HepG2 (cell line): ENCODE data around the gene PDK2. TPM values are rescaled to one million over a fixed set of nuclear protein-coding genes. Genes with fewer than 3 reads are reported as not detected.
A peak's percentile ranks its signal among the peaks of the same experiment; 100 is the strongest.

Experiments used
- BCL6 ChIP-seq: IDR thresholded peaks from 2 replicates; pipeline ENCODE4 v1.6.1; 2016; ENCODE audit warnings: missing genetic modification reagents, missing compliant biosample characterization
- BRF2 ChIP-seq: sonication (generic); formaldehyde crosslinking; IDR thresholded peaks from 2 replicates; pipeline ENCODE4 v1.8.1; 2022; ENCODE audit warnings: mild to moderate bottlenecking, missing genetic modification reagents
- HOXA9 ChIP-seq: sonication (generic); formaldehyde crosslinking; IDR thresholded peaks from 2 replicates; pipeline ENCODE4 v1.8.1; 2022; ENCODE audit warnings: missing genetic modification reagents, mild to moderate bottlenecking, moderate library complexity, borderline replicate concordance
- JUN ChIP-seq: sonication (generic); formaldehyde crosslinking; IDR thresholded peaks from 2 replicates; pipeline ENCODE4 v1.4.0; 2020; ENCODE audit warnings: mild to moderate bottlenecking, missing genetic modification reagents
- NCOA5 ChIP-seq: sonication (generic); formaldehyde crosslinking; IDR thresholded peaks from 2 replicates; pipeline ENCODE4 v1.4.0; 2020; ENCODE audit warnings: missing genetic modification reagents
- RBM39 ChIP-seq: fragments of 200-400 bp; formaldehyde crosslinking; IDR thresholded peaks from one replicate; pipeline ENCODE4 v1.6.1; 2018; ENCODE audit warnings: antibody characterized with exemption, mild to moderate bottlenecking, low read depth, low read length; ENCODE audit not compliant: poor library complexity, severe bottlenecking
- SETDB1 ChIP-seq: sonication (generic); formaldehyde crosslinking; IDR thresholded peaks from 2 replicates; pipeline ENCODE4 v1.5.1; 2020; ENCODE audit warnings: missing genetic modification reagents, mild to moderate bottlenecking, borderline replicate concordance
- SIX4 ChIP-seq: sonication (generic); formaldehyde crosslinking; IDR thresholded peaks from 2 replicates; pipeline ENCODE4 v1.4.0; 2020; ENCODE audit warnings: missing genetic modification reagents
- YEATS2 ChIP-seq: sonication (generic); formaldehyde crosslinking; IDR thresholded peaks from 2 replicates; pipeline ENCODE4 v1.4.0; 2020; ENCODE audit warnings: missing genetic modification reagents, borderline replicate concordance
- ZBTB43 ChIP-seq: sonication (generic); formaldehyde crosslinking; conservative IDR thresholded peaks from 2 replicates; pipeline ENCODE4 v1.4.0; 2020; ENCODE audit warnings: missing genetic modification reagents
- ZFAT ChIP-seq: sonication (generic); formaldehyde crosslinking; conservative IDR thresholded peaks from 2 replicates; pipeline ENCODE4 v1.8.1; 2023; ENCODE audit warnings: missing genetic modification reagents, inconsistent platforms
- ZNF12 ChIP-seq: sonication (generic); formaldehyde crosslinking; IDR thresholded peaks from 2 replicates; pipeline ENCODE4 v1.5.0; 2020; ENCODE audit warnings: missing genetic modification reagents
- ZNF333 ChIP-seq: sonication (generic); formaldehyde crosslinking; IDR thresholded peaks from 2 replicates; pipeline ENCODE4 v1.4.0; 2020; ENCODE audit warnings: mild to moderate bottlenecking, missing genetic modification reagents, borderline replicate concordance
- ZNF513 ChIP-seq: sonication (generic); formaldehyde crosslinking; conservative IDR thresholded peaks from 2 replicates; pipeline ENCODE4 v1.5.0; 2020; ENCODE audit warnings: missing genetic modification reagents
- ZNF878 ChIP-seq: sonication (generic); formaldehyde crosslinking; IDR thresholded peaks from 2 replicates; pipeline ENCODE4 v1.8.1; 2023; ENCODE audit warnings: mild to moderate bottlenecking, missing genetic modification reagents, moderate library complexity
- ZSCAN12 ChIP-seq: sonication (generic); formaldehyde crosslinking; IDR thresholded peaks from 2 replicates; pipeline ENCODE4 v1.9.0; 2021; ENCODE audit warnings: mild to moderate bottlenecking, missing genetic modification reagents
- ZSCAN5A ChIP-seq: sonication (generic); formaldehyde crosslinking; IDR thresholded peaks from 2 replicates; pipeline ENCODE4 v1.8.0; 2022; ENCODE audit warnings: mild to moderate bottlenecking, missing genetic modification reagents, borderline replicate concordance
- polyA plus RNA-seq, 8 experiments: library from polyadenylated mRNA; depleted of rRNA in 3 of 8; stranded (reverse) in 7 of 8; unstranded in 1 of 8; fragments of >200 nt; fragmentation: Illumina TruSeq in 4 of 8; extraction: Trizol in 4 of 8; gene quantifications; 2 replicates each; pipeline versions ENCODE4 v1.2.1 to v1.2.3, GENCODE V29; 2011 to 2016; ENCODE audit warnings: low read depth in 4 of 8, missing spikeins in 1 of 8, mixed read lengths in 1 of 8; ENCODE audit not compliant: insufficient read depth in 1 of 8
- total RNA-seq, 5 experiments: library from RNA; depleted of rRNA; stranded (reverse); fragments of >200 nt; fragmentation: Illumina TruSeq; extraction: Trizol; gene quantifications; 2 replicates each; pipeline ENCODE4 v1.2.3, GENCODE V29; 2016; ENCODE audit warnings: low read depth in 1 of 5
- TF ChIP-seq, protein P1 (sequence below): sonication (generic); formaldehyde crosslinking; IDR thresholded peaks from 2 replicates; pipeline ENCODE4 v1.5.1; 2020; ENCODE audit warnings: missing genetic modification reagents, mild to moderate bottlenecking, borderline replicate concordance
- TF ChIP-seq, protein P2 (sequence below): sonication (generic); formaldehyde crosslinking; IDR thresholded peaks from 2 replicates; pipeline ENCODE4 v1.4.0; 2020; ENCODE audit warnings: mild to moderate bottlenecking, low read depth, missing genetic modification reagents
- TF ChIP-seq, protein P3 (sequence below): sonication (generic); formaldehyde crosslinking; IDR thresholded peaks from 2 replicates; pipeline ENCODE4 v1.4.0; 2020; ENCODE audit warnings: missing genetic modification reagents

Gene PDK2
- total and polyA plus RNA-seq, 2 of the 13 experiments (the other 11 are each of a cell fraction or from before 2014, with no cell fraction given): 18.5 to 59.7 TPM

DNA sequence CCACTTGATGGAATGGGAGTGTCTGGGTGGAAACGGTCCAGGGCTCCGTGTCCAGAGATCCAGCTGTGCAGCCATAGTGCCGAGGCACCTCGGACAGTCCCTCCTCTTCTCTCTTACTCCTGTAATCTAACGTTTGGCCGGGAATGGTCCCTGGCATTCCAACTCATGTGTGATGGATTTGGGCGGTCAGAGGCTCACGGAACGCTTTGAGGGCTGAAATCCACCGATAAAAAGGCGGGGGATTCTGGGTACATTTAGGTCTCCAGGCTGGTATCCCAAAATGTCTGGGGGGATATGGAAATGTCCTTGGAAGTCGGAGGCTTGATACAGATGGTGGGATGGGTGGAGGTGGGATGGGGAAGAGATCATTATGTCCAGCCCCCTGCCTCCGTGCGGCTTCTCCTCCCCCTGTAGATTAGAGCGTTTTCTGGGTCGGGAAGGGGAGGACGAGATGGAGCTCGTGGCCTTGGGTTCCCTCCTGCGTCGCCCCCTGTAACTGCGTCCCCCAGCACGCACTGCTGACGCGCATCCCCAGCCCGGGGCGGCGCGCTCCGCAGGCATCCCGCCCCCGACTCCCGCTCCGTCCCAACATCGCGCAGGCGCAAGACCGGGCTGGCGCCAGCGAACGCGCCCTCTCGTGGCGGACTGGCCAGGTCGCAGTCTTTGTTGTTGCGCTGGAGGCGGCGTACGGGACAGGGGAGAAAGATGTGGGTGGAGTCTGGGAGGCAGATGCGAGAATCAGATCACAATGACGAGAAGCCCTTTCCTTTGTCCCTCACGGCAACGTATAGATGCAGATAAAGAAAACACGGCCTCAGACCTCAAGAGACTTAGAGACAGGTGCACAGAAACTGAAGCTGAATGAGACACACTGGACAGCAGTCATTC is 66.1 kb downstream of the PDK2 start (continued):
- TF ChIP-seq, protein P1, sequence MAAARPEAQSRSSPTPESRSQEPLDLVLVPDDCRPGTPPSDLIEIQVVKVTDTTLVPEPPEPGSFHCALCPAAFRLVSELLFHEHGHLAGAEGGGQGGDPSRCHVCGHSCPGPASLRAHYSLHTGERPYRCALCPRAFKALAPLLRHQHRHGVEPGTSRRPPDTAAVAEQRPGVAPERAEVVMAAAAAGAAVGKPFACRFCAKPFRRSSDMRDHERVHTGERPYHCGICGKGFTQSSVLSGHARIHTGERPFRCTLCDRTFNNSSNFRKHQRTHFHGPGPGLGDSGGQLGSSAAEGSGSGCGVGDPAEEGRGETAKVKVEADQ: no peak
- TF ChIP-seq ZFAT (no peak), ZBTB43 (CRISPR knock-in tag) (no peak), NCOA5 (CRISPR knock-in tag) (no peak), ZSCAN12 (CRISPR knock-in tag) (no peak), ZNF12 (CRISPR knock-in tag) (peak; percentile 45; the same call in 1 of the 2 replicates), HOXA9 (no peak), JUN (CRISPR knock-in tag) (no peak), YEATS2 (CRISPR knock-in tag) (peak; percentile 81; the same call in 1 of the 2 replicates), ZNF333 (CRISPR knock-in tag) (no peak), BCL6 (CRISPR knock-in tag) (peak; percentile 62), ZNF878 (CRISPR knock-in tag) (no peak), SIX4 (CRISPR knock-in tag) (peak; percentile 26; the same call in 1 of the 2 replicates), ZNF513 (CRISPR knock-in tag) (no peak), BRF2 (CRISPR knock-in tag) (no peak), ZSCAN5A (CRISPR knock-in tag) (no peak), SETDB1 (CRISPR knock-in tag) (no peak), RBM39 (peak; percentile 85)
- TF ChIP-seq, protein P2, sequence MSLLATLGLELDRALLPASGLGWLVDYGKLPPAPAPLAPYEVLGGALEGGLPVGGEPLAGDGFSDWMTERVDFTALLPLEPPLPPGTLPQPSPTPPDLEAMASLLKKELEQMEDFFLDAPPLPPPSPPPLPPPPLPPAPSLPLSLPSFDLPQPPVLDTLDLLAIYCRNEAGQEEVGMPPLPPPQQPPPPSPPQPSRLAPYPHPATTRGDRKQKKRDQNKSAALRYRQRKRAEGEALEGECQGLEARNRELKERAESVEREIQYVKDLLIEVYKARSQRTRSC (CRISPR knock-in tag): peak; percentile 61; the same call in 1 of the 2 replicates
- TF ChIP-seq, protein P3, sequence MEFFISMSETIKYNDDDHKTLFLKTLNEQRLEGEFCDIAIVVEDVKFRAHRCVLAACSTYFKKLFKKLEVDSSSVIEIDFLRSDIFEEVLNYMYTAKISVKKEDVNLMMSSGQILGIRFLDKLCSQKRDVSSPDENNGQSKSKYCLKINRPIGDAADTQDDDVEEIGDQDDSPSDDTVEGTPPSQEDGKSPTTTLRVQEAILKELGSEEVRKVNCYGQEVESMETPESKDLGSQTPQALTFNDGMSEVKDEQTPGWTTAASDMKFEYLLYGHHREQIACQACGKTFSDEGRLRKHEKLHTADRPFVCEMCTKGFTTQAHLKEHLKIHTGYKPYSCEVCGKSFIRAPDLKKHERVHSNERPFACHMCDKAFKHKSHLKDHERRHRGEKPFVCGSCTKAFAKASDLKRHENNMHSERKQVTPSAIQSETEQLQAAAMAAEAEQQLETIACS (CRISPR knock-in tag): peak; percentile 49; the same call in 1 of the 2 replicates
